Measurements from ENCODE around the gene TNFRSF4.

DNA sequence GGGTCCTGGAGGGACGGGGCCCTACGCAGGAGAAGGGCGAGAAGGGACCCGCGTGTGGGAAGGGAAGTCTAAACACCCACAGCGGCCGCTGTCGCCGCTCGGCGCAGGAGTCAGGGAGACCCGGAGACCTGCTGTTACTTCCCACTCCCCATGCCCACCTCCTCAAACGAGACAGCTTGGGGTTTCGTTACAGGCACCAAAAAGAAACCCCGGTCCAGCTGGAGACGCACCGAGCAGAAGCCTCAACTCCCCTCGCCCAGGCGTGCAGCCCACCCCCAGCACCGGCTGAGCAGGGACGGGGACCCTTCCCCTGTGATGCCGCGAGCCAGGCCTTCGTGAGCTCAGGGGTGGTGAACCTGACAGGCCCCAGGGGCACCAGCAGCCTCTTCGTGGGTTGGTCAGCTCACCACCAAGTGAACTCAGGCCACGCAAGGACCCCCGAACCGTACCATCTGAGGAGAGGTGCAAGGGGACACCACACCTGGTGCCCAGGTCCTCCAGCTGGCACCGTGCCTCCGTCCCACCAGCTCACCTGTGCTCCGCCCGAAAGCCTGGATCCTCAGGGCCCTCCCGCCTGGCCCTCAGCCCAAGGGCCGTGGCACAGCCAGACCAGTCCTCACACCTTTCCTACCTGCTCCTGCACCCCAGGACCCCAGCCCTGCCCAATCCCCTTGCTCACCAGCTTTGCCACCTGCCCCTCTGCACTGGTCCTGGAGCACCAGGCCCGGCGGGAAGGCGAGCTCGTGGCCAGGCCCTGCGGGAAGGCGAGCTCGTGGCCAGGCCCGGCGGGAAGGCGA, 12.8 kb upstream of the TNFRSF4 start:
- TF ChIP-seq CTCF (IDR thresholded peaks at IDR 0.05) (no peak), REST (IDR thresholded peaks at IDR 0.05; ENCODE audit: insufficient read depth in 1 of 2, low read depth in 2 of 2, low read length in 1 of 2) (no peak)

All from Panc1 (cell line).